ENCODE measurements around the gene TMEM69. TPM values are rescaled to one million over a fixed set of nuclear protein-coding genes. Genes with fewer than 3 reads are reported as not detected.

Gene TMEM69
- total RNA-seq, 1 experiment from 2014 or later: 39.3 TPM

GRCh38 chr1:45659222-45659621, 28.8 kb upstream of the TMEM69 start:
- no TSS peak for BruUV-seq (replicated peaks)
- H2AFZ ChIP-seq (ENCODE audit: low read depth, low read length, poor library complexity, severe bottlenecking): no peak overlapping the region
- H3K9ac ChIP-seq (ENCODE audit: low read length): no peak overlapping the region
- H3K79me2 ChIP-seq (ENCODE audit: insufficient read depth, low read length): peaks cover 69% of the 10 kb centered on the region
- TF ChIP-seq ZNF274 (IDR thresholded peaks at IDR 0.05; ENCODE audit: low read depth, low read length) (no peak), TCF7L2 (IDR thresholded peaks at IDR 0.05; ENCODE audit: borderline replicate concordance, extremely low read depth, insufficient read depth, insufficient read length) (no peak), EGR1 (IDR thresholded peaks at IDR 0.05; ENCODE audit: low read depth) (no peak), EZH2 (IDR thresholded peaks at IDR 0.05) (no peak), ZFX (IDR thresholded peaks at IDR 0.05) (no peak), CEBPB (IDR thresholded peaks at IDR 0.05; ENCODE audit: low read depth) (no peak), SRF (IDR thresholded peaks at IDR 0.05; ENCODE audit: low read depth) (no peak), FOSL1 (IDR thresholded peaks at IDR 0.05; ENCODE audit: low read depth) (no peak), CBX3 (IDR thresholded peaks at IDR 0.05; ENCODE audit: low read depth) (no peak), REST (IDR thresholded peaks at IDR 0.05; ENCODE audit: low read depth) (no peak), RAD21 (IDR thresholded peaks at IDR 0.05; ENCODE audit: low read depth) (no peak), SP1 (IDR thresholded peaks at IDR 0.05; ENCODE audit: low read depth) (no peak), POLR2A (IDR thresholded peaks at IDR 0.05; ENCODE audit: borderline replicate concordance, extremely low read depth, insufficient read depth, insufficient read length) (no peak)
- no peaks in the 10 kb centered on the region for H3K27me3 ChIP-seq (ENCODE audit: insufficient read depth, low read length)
- ChIA-PET POLR2A (no interaction called here), CTCF (no interaction called here), RAD21 (ENCODE audit: low non-redundant PET in 1 of 2, low total read pairs in 2 of 2, uncharacterized antibody in 2 of 2, unreplicated experiment in 2 of 2) (no interaction called here)
- DNase-seq (ENCODE audit: low read depth, low spot score) (no peak), ATAC-seq (no peak)
- H3K9me2 ChIP-seq (ENCODE audit: insufficient read depth): no peaks in the 10 kb centered on the region
- no peak overlapping the region for H3K27ac ChIP-seq (ENCODE audit: low read depth, low read length)
- H3K4me3 ChIP-seq (replicated peaks in 1 of 2; ENCODE audit: low read depth in 1 of 2, low read length in 2 of 2): no peak overlapping the region
- H3K4me2 ChIP-seq (ENCODE audit: low read length): no peak overlapping the region
- peaks cover 38 to 52% of the 10 kb centered on the region in 2 experiments for H3K36me3 ChIP-seq (ENCODE audit: control insufficient read depth in 1 of 2, insufficient read depth in 2 of 2, low read length in 2 of 2)
- H3K9me3 ChIP-seq (ENCODE audit: control insufficient read depth in 1 of 2, insufficient read depth in 1 of 2, low read depth in 1 of 2, low read length in 2 of 2): no peaks in the 10 kb centered on the region
- intact Hi-C loops (cut with micrococcal nuclease): no loop called here
- 0 out of 2 replicates have a peak, but pooled peaks cover 12% of the 10 kb centered on the region for H4K20me1 ChIP-seq (ENCODE audit: insufficient read depth)
- H3K4me1 ChIP-seq (ENCODE audit: control insufficient read depth in 1 of 2, insufficient read depth in 2 of 2, low read length in 2 of 2): no peaks in the 10 kb centered on the region

Data from HCT116 (cell line).